GM12878 (cell line): Measurements from ENCODE around the gene TBX5. TPM values are rescaled to one million over a fixed set of nuclear protein-coding genes. Genes with fewer than 3 reads are reported as not detected.

ENCODE experiments used
- ATAC-seq: fragments of 200-7000 bp; cut with Tn5 transposase; 3 replicates; pipeline ENCODE4 v1.9.1; 2020; ENCODE audit warnings: mild to moderate bottlenecking, moderate library complexity
- BruUV-seq: library from RNA; stranded (reverse); fragments of 400-500 nt; replicated peaks from 2 replicates; lab custom pipeline; 2021; lab: Mats Ljungman, UMichigan
- CTCF ChIA-PET: fragments of 300-600 bp; sonication (Branson Sonifier 250); formaldehyde crosslinking; extraction: SDS; loops from one replicate; lab custom pipeline; 2021; ENCODE audit warnings: inconsistent platforms; lab: Yijun Ruan, JAX
- POLR2A ChIA-PET: fragments of 350-600 bp; formaldehyde crosslinking; extraction: SDS; loops from one replicate; lab custom pipeline; 2021; ENCODE audit warnings: inconsistent platforms; lab: Charles Lee
- RAD21 ChIA-PET: fragments of 300-600 bp; sonication (Branson Sonifier 250); formaldehyde crosslinking; loops from one replicate; lab custom pipeline; 2023; ENCODE audit warnings: antibody characterized with exemption; ENCODE audit not compliant: unreplicated experiment; lab: Charles Lee
- SMC1A ChIA-PET: fragments of 300-600 bp; sonication (Branson Sonifier 250); formaldehyde crosslinking; loops from one replicate; lab custom pipeline; 2023; ENCODE audit not compliant: unreplicated experiment, uncharacterized antibody; lab: Charles Lee
- DNase-seq: peaks from one replicate; pipeline ENCODE4 v3.0.0-alpha.2; 2011; ENCODE audit warnings: low read depth, low spot score
- FAIRE-seq: peaks from 3 replicates; lab custom pipeline; 2011; peaks lifted over from hg19 to GRCh38; lab: Jason Lieb, UNC
- H2AFZ ChIP-seq: 2 replicates; pipeline ENCODE4 v1.6.0; 2011; ENCODE audit warnings: low read depth, low read length, control low read depth; ENCODE audit not compliant: control insufficient read depth
- H3K27ac ChIP-seq: 2 replicates; pipeline ENCODE4 v1.5.1; 2011; ENCODE audit warnings: control low read depth; ENCODE audit not compliant: control insufficient read depth, insufficient read depth
- H3K27me3 ChIP-seq, 2 experiments: replicated peaks in 1 of 2; 2 replicates each; pipeline versions ENCODE4 v1.6.0 to v1.6.1; 2011; ENCODE audit warnings: low read length in 1 of 2; ENCODE audit not compliant: control insufficient read depth in 2 of 2, insufficient read depth in 2 of 2
- H3K36me3 ChIP-seq, 2 experiments: 2 replicates each; pipeline ENCODE4 v1.5.1; 2011; ENCODE audit warnings: low read length in 1 of 2; ENCODE audit not compliant: control insufficient read depth in 2 of 2, insufficient read depth in 2 of 2
- H3K4me1 ChIP-seq: 2 replicates; pipeline ENCODE4 v1.6.1; 2011; ENCODE audit warnings: mild to moderate bottlenecking, low read length, moderate library complexity, mixed read lengths; ENCODE audit not compliant: control insufficient read depth, insufficient read depth
- H3K4me2 ChIP-seq: 2 replicates; pipeline ENCODE4 v1.6.0; 2011; ENCODE audit warnings: control low read depth; ENCODE audit not compliant: control insufficient read depth, insufficient read depth
- H3K4me3 ChIP-seq: fragments of 200-600 bp; sonication (generic); 2 replicates; pipeline ENCODE4 v1.5.1; 2016
- H3K79me2 ChIP-seq: 2 replicates; pipeline ENCODE4 v1.6.0; 2011; ENCODE audit warnings: low read length; ENCODE audit not compliant: control insufficient read depth, insufficient read depth
- H3K9ac ChIP-seq: 2 replicates; pipeline ENCODE4 v1.8.0; 2011; ENCODE audit warnings: low read length, control low read depth, mixed read lengths; ENCODE audit not compliant: control insufficient read depth, insufficient read depth
- H3K9me3 ChIP-seq: replicated peaks from 3 replicates; pipeline ENCODE4 v1.5.1; 2011; ENCODE audit warnings: mild to moderate bottlenecking, low read length; ENCODE audit not compliant: control insufficient read depth, insufficient read depth
- H4K20me1 ChIP-seq: 2 replicates; pipeline ENCODE4 v1.6.0; 2011; ENCODE audit not compliant: control insufficient read depth, insufficient read depth
- ATF2 ChIP-seq: IDR thresholded peaks from 2 replicates; pipeline ENCODE4 v1.6.1; 2012; ENCODE audit warnings: low read length, inconsistent platforms
- BACH1 ChIP-seq: fragments of 450-650 bp; IDR thresholded peaks from 2 replicates; pipeline ENCODE4 v1.6.1; 2017; ENCODE audit warnings: mild to moderate bottlenecking, borderline replicate concordance
- CBFB ChIP-seq: IDR thresholded peaks from 2 replicates; pipeline ENCODE4 v1.6.1; 2016; ENCODE audit warnings: antibody characterized with exemption, low read depth
- CBX3 ChIP-seq: fragments of 200-600 bp; sonication (generic); IDR thresholded peaks from 2 replicates; pipeline ENCODE4 v1.6.1; 2016; ENCODE audit warnings: low read depth, borderline replicate concordance
- HDAC2 ChIP-seq: fragments of 200-600 bp; sonication (generic); IDR thresholded peaks from 2 replicates; pipeline ENCODE4 v1.6.1; 2017
- IRF4 ChIP-seq: IDR thresholded peaks from 2 replicates; pipeline ENCODE4 v1.6.1; 2011; ENCODE audit warnings: low read depth, low read length
- KDM1A ChIP-seq: fragments of 200-600 bp; sonication (generic); IDR thresholded peaks from 2 replicates; pipeline ENCODE4 v1.6.1; 2016; ENCODE audit warnings: borderline replicate concordance
- LARP7 ChIP-seq: fragments of 450-650 bp; IDR thresholded peaks from 2 replicates; pipeline ENCODE4 v1.6.1; 2017; ENCODE audit warnings: mild to moderate bottlenecking
- MTA2 ChIP-seq: fragments of 450-650 bp; IDR thresholded peaks from 2 replicates; pipeline ENCODE4 v1.6.1; 2016; ENCODE audit warnings: low read depth, mild to moderate bottlenecking, moderate library complexity
- MYB ChIP-seq: fragments of 150-350 bp; IDR thresholded peaks from 2 replicates; pipeline ENCODE4 v1.6.1; 2014; ENCODE audit warnings: mild to moderate bottlenecking, low read depth, low read length, borderline replicate concordance
- NFYB ChIP-seq: IDR thresholded peaks from 2 replicates; pipeline ENCODE4 v1.6.1; 2011; ENCODE audit warnings: low read depth, mild to moderate bottlenecking, low read length, improper control_type of control experiment, moderate library complexity; ENCODE audit not compliant: insufficient read depth
- NR2C2 ChIP-seq: IDR thresholded peaks from 2 replicates; pipeline ENCODE4 v1.6.1; 2011; ENCODE audit warnings: borderline replicate concordance, low read depth; ENCODE audit not compliant: control insufficient read depth, insufficient read length
- NR2F1 ChIP-seq: fragments of 450-650 bp; conservative IDR thresholded peaks from 2 replicates; pipeline ENCODE4 v1.6.1; 2017; ENCODE audit warnings: mild to moderate bottlenecking
- NRF1 ChIP-seq: conservative IDR thresholded peaks from 2 replicates; pipeline ENCODE4 v1.6.1; 2011; ENCODE audit warnings: mild to moderate bottlenecking, low read depth, low read length, improper control_type of control experiment
- SMAD1 ChIP-seq: fragments of 450-650 bp; IDR thresholded peaks from 2 replicates; pipeline ENCODE4 v1.6.1; 2018; ENCODE audit warnings: mild to moderate bottlenecking, low read depth; ENCODE audit not compliant: partially characterized antibody
- SMAD5 ChIP-seq: IDR thresholded peaks from 2 replicates; pipeline ENCODE4 v1.6.1; 2016; ENCODE audit warnings: antibody characterized with exemption, low read depth
- SMC3 ChIP-seq: IDR thresholded peaks from 2 replicates; pipeline ENCODE4 v1.6.1; 2011; ENCODE audit warnings: low read length, improper control_type of control experiment, borderline replicate concordance
- ZNF274 ChIP-seq: IDR thresholded peaks from one replicate; pipeline ENCODE4 v1.8.0; 2011; ENCODE audit not compliant: insufficient read length, insufficient read depth
- WGBS: methylation state at CpG from one replicate; pipeline ENCODE4 v1.1.6; 2016; ENCODE audit warnings: low lambda C conversion rate; ENCODE audit not compliant: insufficient replicate concordance, insufficient coverage; ENCODE audit errors: missing lambda C conversion rate; 5-methylcytosine and 5-hydroxymethylcytosine counted together
- in situ Hi-C: fragments of 300-500 bp; cut with MboI; formaldehyde crosslinking; loops from 9 replicates; pipeline ENCODE4 v1.14.3; 2018; ENCODE audit warnings: mixed read lengths
- intact Hi-C: fragments of 100-400 bp; cut with micrococcal nuclease; formaldehyde crosslinking; loops from one replicate; pipeline ENCODE4 v1.14.2; 2022; ENCODE audit not compliant: unreplicated experiment
- polyA plus RNA-seq, 11 experiments: library from polyadenylated mRNA; depleted of rRNA in 4 of 11; unstranded in 6 of 11; stranded (reverse) in 5 of 11; fragments of >200 nt; fragmentation: Nextera tagmentation in 4 of 11; fragmentation: Illumina TruSeq in 1 of 11; extraction: Ambion mirVana in 4 of 11; extraction: Trizol in 1 of 11; gene quantifications; 1 replicate in 1 of 11; 2 replicates in 10 of 11; pipeline versions ENCODE4 v1.2.1 to v1.2.3, GENCODE V29; 2011 to 2016; ENCODE audit warnings: inconsistent platforms in 2 of 11, missing spikeins in 2 of 11, low read depth in 1 of 11
- total RNA-seq, 4 experiments: library from RNA; depleted of rRNA in 3 of 4; stranded (reverse); fragments of >200 nt in 3 of 4; fragmentation: Illumina TruSeq in 1 of 4; extraction: Trizol in 1 of 4; gene quantifications; 2 replicates each; pipeline versions ENCODE4 v1.2.1 to v1.2.3, GENCODE V29; 2013 to 2021
- TF ChIP-seq, protein P1 (sequence below): IDR thresholded peaks from 2 replicates; pipeline ENCODE4 v1.6.1; 2011; ENCODE audit warnings: borderline replicate concordance, low read depth, mild to moderate bottlenecking, moderate library complexity, low read length; ENCODE audit not compliant: insufficient read depth, poor library complexity, severe bottlenecking
- TF ChIP-seq, protein P2 (sequence below): fragments of 450-650 bp; IDR thresholded peaks from 2 replicates; pipeline ENCODE4 v1.6.1; 2017; ENCODE audit warnings: mild to moderate bottlenecking, moderate library complexity

The TBX5 gene
- total and polyA plus RNA-seq, 10 of the 15 experiments (the other 5 are each of a cell fraction or from before 2014, with no cell fraction given) = 0.04 TPM; not detected in 9

GRCh38 chr12:114402084-114402717 lies 3.7 kb downstream of the TBX5 start:
- in situ Hi-C loops = no loop called here

More at GRCh38 chr12:114402084-114402717, 3.7 kb downstream of the TBX5 start:
- Histone ChIP-seq H3K4me3 (no peak overlapping the region), H2AFZ (no peak overlapping the region), H3K4me1 (no peaks in the 10 kb centered on the region), H3K9ac (no peak overlapping the region), H3K9me3 (no peaks in the 10 kb centered on the region), H3K27me3 (peaks cover 14 to 37% of the 10 kb centered on the region in 2 experiments), H4K20me1 (no peaks in the 10 kb centered on the region), H3K36me3 (no peaks in the 10 kb centered on the region)
- FAIRE-seq = no peak
- no TSS peak for BruUV-seq
- POLR2A ChIA-PET = no interaction called here
- intact Hi-C loops = no loop called here
- SMC1A ChIA-PET = no interaction called here
- RAD21 ChIA-PET = no interaction called here
- 0% methylated on average over 5 of the region's 5 CpGs for WGBS
- TF ChIP-seq NFYB = no peak
- no peak for TF ChIP-seq IRF4
- TF ChIP-seq SMC3 = no peak
- TF ChIP-seq KDM1A = no peak
- TF ChIP-seq ATF2 = no peak
- TF ChIP-seq CBX3 = no peak
- no peak for TF ChIP-seq CBFB
- TF ChIP-seq SMAD5 = no peak
- TF ChIP-seq LARP7 = no peak
- TF ChIP-seq, protein P1, sequence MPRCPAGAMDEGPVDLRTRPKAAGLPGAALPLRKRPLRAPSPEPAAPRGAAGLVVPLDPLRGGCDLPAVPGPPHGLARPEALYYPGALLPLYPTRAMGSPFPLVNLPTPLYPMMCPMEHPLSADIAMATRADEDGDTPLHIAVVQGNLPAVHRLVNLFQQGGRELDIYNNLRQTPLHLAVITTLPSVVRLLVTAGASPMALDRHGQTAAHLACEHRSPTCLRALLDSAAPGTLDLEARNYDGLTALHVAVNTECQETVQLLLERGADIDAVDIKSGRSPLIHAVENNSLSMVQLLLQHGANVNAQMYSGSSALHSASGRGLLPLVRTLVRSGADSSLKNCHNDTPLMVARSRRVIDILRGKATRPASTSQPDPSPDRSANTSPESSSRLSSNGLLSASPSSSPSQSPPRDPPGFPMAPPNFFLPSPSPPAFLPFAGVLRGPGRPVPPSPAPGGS = no peak
- no peak for TF ChIP-seq NRF1
- no peak for TF ChIP-seq ZNF274
- no peak for TF ChIP-seq NR2C2
- TF ChIP-seq NR2F1 = no peak
- no peak for TF ChIP-seq MYB
- TF ChIP-seq, protein P2, sequence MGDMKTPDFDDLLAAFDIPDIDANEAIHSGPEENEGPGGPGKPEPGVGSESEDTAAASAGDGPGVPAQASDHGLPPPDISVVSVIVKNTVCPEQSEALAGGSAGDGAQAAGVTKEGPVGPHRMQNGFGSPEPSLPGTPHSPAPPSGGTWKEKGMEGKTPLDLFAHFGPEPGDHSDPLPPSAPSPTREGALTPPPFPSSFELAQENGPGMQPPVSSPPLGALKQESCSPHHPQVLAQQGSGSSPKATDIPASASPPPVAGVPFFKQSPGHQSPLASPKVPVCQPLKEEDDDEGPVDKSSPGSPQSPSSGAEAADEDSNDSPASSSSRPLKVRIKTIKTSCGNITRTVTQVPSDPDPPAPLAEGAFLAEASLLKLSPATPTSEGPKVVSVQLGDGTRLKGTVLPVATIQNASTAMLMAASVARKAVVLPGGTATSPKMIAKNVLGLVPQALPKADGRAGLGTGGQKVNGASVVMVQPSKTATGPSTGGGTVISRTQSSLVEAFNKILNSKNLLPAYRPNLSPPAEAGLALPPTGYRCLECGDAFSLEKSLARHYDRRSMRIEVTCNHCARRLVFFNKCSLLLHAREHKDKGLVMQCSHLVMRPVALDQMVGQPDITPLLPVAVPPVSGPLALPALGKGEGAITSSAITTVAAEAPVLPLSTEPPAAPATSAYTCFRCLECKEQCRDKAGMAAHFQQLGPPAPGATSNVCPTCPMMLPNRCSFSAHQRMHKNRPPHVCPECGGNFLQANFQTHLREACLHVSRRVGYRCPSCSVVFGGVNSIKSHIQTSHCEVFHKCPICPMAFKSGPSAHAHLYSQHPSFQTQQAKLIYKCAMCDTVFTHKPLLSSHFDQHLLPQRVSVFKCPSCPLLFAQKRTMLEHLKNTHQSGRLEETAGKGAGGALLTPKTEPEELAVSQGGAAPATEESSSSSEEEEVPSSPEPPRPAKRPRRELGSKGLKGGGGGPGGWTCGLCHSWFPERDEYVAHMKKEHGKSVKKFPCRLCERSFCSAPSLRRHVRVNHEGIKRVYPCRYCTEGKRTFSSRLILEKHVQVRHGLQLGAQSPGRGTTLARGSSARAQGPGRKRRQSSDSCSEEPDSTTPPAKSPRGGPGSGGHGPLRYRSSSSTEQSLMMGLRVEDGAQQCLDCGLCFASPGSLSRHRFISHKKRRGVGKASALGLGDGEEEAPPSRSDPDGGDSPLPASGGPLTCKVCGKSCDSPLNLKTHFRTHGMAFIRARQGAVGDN = no peak
- TF ChIP-seq MTA2 = no peak
- TF ChIP-seq HDAC2 = no peak
- TF ChIP-seq BACH1 = no peak
- TF ChIP-seq SMAD1 = no peak
- TF ChIP-seq, all 136 proteins: peak for 0
- Histone ChIP-seq H3K79me2 (no peaks in the 10 kb centered on the region), H3K4me2 (no peak overlapping the region), H3K27ac (no peak overlapping the region)
- CTCF ChIA-PET = no interaction called here
- no peak for ATAC-seq
- no peak for DNase-seq
